IMR-90 (cell line): Measurements from ENCODE around the gene MAP2K2. TPM values are rescaled to one million over a fixed set of nuclear protein-coding genes. Genes with fewer than 3 reads are reported as not detected.

ENCODE experiments used
- CTCF ChIP-seq: conservative IDR thresholded peaks from 2 replicates; pipeline ENCODE4 v1.5.1; 2012; ENCODE audit warnings: mild to moderate bottlenecking, low read depth, low read length, improper control_type of control experiment
- polyA plus RNA-seq, 3 experiments: library from polyadenylated mRNA; depleted of rRNA; stranded (reverse); fragments of >200 nt; gene quantifications; 2 replicates each; pipeline ENCODE4 v1.2.3, GENCODE V29; 2012; ENCODE audit warnings: low replicate concordance in 1 of 3
- total RNA-seq: library from RNA; depleted of rRNA; stranded (reverse); fragments of >200 nt; gene quantifications from 2 replicates; pipeline ENCODE4 v1.2.3, GENCODE V29; 2012

MAP2K2 gene
- total and polyA plus RNA-seq, 2 of the 4 experiments (the other 2 are of a cell fraction), result 115 to 151 TPM

DNA sequence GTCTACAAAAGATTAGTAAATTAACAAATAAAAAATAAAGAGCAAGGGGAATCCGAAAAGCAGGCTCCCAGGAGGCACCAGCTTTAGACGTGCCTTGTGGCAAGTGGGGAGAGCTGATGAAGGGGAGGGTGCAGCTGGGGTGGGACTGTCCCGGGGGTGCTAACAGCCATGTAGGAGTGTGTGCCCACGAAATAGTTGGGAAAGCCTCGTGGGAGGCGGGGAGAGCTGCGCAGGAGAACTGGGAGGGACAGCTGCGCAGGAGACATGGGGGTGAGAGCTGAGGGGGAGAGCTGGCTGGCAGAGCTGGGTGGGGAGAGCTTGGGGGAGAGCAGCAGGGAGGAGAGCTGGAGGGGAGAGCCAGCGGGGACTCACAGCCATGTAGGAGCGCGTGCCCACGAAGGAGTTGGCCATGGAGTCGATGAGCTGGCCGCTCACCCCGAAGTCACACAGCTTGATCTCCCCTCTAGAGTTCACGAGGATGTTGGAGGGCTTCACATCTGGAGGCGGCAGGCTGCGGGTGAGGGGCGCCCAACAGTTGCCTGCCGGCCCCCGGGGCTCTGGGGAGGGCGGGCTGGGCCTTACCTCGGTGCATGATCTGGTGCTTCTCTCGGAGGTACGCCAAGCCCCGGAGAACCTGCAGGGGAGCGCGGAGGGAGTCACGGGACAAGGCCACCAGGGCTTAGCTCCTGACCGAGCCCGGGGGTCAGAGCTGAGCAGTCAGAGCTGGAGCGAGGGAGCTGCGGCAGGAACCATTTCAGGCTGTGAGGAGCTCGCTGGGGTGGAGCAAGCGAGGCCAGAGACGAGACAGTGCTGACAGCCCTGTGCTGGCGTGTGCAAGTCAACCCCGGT lies 23.1 kb downstream of the MAP2K2 start (continued):
- no peak for TF ChIP-seq CTCF
